ENCODE results near the gene UBE2S. TPM values are rescaled to one million over a fixed set of nuclear protein-coding genes. Genes with fewer than 3 reads are reported as not detected.

UBE2S gene
- total RNA-seq, 1 donor from 2014 or later: 235 TPM

DNA sequence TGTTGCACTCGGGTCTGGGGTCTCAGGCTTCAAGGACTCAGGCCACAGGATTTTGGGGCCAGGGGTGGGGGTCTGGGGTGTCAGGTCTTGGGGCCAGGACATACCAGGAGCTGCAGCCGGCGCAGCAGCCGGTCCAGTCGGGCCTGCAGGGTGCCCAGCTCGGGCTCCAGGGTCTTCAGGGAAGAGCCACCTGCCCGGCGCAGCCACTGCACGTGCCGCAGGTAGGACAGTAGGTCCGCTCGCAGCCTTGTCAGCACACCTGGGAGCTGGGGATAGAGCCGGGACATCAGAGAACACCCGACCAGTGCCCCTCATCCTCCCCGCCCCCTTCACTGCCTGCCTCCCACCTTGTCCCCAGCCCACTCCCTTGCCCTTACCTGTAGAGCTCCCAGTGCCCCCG is 39.5 kb downstream of the UBE2S start:
- peaks cover 11% of the 10 kb centered on the region for H3K9me3 Mint-ChIP-seq (ENCODE audit: unreplicated experiment)
- TF ChIP-seq, protein P1, sequence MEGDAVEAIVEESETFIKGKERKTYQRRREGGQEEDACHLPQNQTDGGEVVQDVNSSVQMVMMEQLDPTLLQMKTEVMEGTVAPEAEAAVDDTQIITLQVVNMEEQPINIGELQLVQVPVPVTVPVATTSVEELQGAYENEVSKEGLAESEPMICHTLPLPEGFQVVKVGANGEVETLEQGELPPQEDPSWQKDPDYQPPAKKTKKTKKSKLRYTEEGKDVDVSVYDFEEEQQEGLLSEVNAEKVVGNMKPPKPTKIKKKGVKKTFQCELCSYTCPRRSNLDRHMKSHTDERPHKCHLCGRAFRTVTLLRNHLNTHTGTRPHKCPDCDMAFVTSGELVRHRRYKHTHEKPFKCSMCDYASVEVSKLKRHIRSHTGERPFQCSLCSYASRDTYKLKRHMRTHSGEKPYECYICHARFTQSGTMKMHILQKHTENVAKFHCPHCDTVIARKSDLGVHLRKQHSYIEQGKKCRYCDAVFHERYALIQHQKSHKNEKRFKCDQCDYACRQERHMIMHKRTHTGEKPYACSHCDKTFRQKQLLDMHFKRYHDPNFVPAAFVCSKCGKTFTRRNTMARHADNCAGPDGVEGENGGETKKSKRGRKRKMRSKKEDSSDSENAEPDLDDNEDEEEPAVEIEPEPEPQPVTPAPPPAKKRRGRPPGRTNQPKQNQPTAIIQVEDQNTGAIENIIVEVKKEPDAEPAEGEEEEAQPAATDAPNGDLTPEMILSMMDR (IDR thresholded peaks at IDR 0.05; ENCODE audit: partially characterized antibody, unreplicated experiment): no peak
- peaks cover 3% of the 10 kb centered on the region for H3K27me3 Mint-ChIP-seq (ENCODE audit: unreplicated experiment)
- no peak overlapping the region for H3K4me3 Mint-ChIP-seq (ENCODE audit: unreplicated experiment)
- no peak overlapping the region for H3K27ac Mint-ChIP-seq (ENCODE audit: unreplicated experiment)
- H3K4me1 Mint-ChIP-seq (ENCODE audit: low read depth, unreplicated experiment): peaks cover 10% of the 10 kb centered on the region
- no peak for DNase-seq
- no peaks in the 10 kb centered on the region for H3K36me3 Mint-ChIP-seq (ENCODE audit: unreplicated experiment)

- no peak overlapping the region for H3K4me3 Mint-ChIP-seq (ENCODE audit: unreplicated experiment)
- TF ChIP-seq, protein P1 (IDR thresholded peaks at IDR 0.05; ENCODE audit: partially characterized antibody, unreplicated experiment): no peak
- no peak for DNase-seq
- H3K36me3 Mint-ChIP-seq (ENCODE audit: unreplicated experiment): no peaks in the 10 kb centered on the region
- H3K27me3 Mint-ChIP-seq (ENCODE audit: unreplicated experiment): no peaks in the 10 kb centered on the region
- peaks cover 6% of the 10 kb centered on the region for H3K4me1 Mint-ChIP-seq (ENCODE audit: low read depth, unreplicated experiment)
- no peak overlapping the region for H3K27ac Mint-ChIP-seq (ENCODE audit: unreplicated experiment)
- peaks cover 8% of the 10 kb centered on the region for H3K9me3 Mint-ChIP-seq (ENCODE audit: unreplicated experiment)
Measured at GRCh38 chr19:55366790-55367189, 40.8 kb downstream of the UBE2S start.

- H3K27me3 Mint-ChIP-seq (ENCODE audit: unreplicated experiment): no peaks in the 10 kb centered on the region
- H3K4me3 Mint-ChIP-seq (ENCODE audit: unreplicated experiment): no peak overlapping the region
Measured at GRCh38 chr19:55365964-55366363, 41.6 kb downstream of the UBE2S start.

GRCh38 chr19:55365245-55365644 is 42.3 kb downstream of the UBE2S start:
- no peak overlapping the region for H3K4me3 Mint-ChIP-seq (ENCODE audit: unreplicated experiment)
- TF ChIP-seq, protein P1 (IDR thresholded peaks at IDR 0.05; ENCODE audit: partially characterized antibody, unreplicated experiment): no peak
- no peak overlapping the region for H3K27ac Mint-ChIP-seq (ENCODE audit: unreplicated experiment)
- H3K27me3 Mint-ChIP-seq (ENCODE audit: unreplicated experiment): peaks cover 1% of the 10 kb centered on the region
- no peaks in the 10 kb centered on the region for H3K4me1 Mint-ChIP-seq (ENCODE audit: low read depth, unreplicated experiment)
- H3K9me3 Mint-ChIP-seq (ENCODE audit: unreplicated experiment): peaks cover 7% of the 10 kb centered on the region
- no peaks in the 10 kb centered on the region for H3K36me3 Mint-ChIP-seq (ENCODE audit: unreplicated experiment)
- DNase-seq: no peak

More at GRCh38 chr19:55365964-55366363, 41.6 kb downstream of the UBE2S start:
- Mint-ChIP-seq H3K27ac (ENCODE audit: unreplicated experiment) (no peak overlapping the region), H3K4me1 (ENCODE audit: low read depth, unreplicated experiment) (peaks cover 4% of the 10 kb centered on the region), H3K9me3 (ENCODE audit: unreplicated experiment) (peaks cover 7% of the 10 kb centered on the region), H3K36me3 (ENCODE audit: unreplicated experiment) (no peaks in the 10 kb centered on the region)
- TF ChIP-seq, protein P1 (IDR thresholded peaks at IDR 0.05; ENCODE audit: partially characterized antibody, unreplicated experiment): no peak
- DNase-seq: no peak

- H3K36me3 Mint-ChIP-seq (ENCODE audit: unreplicated experiment): no peaks in the 10 kb centered on the region
- H3K27me3 Mint-ChIP-seq (ENCODE audit: unreplicated experiment): peaks cover 1% of the 10 kb centered on the region
- peaks cover 3% of the 10 kb centered on the region for H3K4me1 Mint-ChIP-seq (ENCODE audit: low read depth, unreplicated experiment)
- H3K27ac Mint-ChIP-seq (ENCODE audit: unreplicated experiment): no peak within 1 kb of the TSS
- H3K9me3 Mint-ChIP-seq (ENCODE audit: unreplicated experiment): peaks cover 5% of the 10 kb centered on the region
- no peak for DNase-seq
- TF ChIP-seq, protein P1 (IDR thresholded peaks at IDR 0.05; ENCODE audit: partially characterized antibody, unreplicated experiment): no peak
- no peak within 1 kb of the TSS for H3K4me3 Mint-ChIP-seq (ENCODE audit: unreplicated experiment)
Measured at GRCh38 chr19:55362990-55363716, 44.4 kb downstream of the UBE2S start, which contains the start of gene GARIN5B. Gene GARIN5B (minus strand): TSS chr19:55363260. CDS start chr19:55363066, 194 bp downstream.
